NCI-H2107 (cell line): ENCODE measurements around the gene MDGA2.

Experiments used
- DNase-seq: peaks from one replicate; lab custom pipeline; 2025; lab: John Stamatoyannopoulos, UW

Gene MDGA2

DNA sequence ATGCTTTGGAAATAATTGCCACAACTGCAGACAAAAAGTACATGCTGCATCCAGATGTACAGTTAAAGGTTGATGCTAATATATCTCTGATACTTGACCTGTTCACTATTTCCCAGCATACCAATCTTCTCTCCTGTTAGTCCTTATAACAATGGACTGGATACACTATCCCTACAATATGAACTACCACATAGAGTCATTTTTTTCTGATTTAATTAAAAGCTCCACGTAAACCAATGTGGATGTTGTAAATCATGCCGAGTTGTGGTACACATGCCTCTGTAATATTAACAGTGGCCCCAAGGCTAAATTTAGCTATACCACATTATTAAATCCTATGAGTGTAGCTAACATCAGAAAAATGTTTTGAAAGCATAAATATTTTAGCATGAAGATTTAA is 554.8 kb downstream of the MDGA2 start:
- DNase-seq: no peak

DNA sequence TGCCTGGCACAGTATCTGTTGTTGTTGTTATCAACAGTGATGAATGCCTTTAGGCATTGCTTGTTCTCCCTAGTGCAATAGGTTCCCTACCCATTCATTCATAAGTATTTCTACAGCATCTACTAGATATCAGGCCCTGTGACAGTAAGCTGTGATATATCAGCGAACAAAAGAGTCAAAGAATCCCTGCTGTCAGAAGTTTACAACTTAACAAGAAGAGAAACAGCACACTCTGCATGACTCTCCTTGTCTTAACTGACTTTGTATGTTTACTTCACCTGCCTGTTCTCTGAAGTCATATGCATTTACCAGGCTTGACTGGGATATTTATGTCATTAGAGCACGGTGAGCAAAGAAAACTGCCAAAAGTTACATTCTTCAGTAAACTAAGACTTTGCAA is 571.6 kb downstream of the MDGA2 start:
- DNase-seq: no peak

DNA sequence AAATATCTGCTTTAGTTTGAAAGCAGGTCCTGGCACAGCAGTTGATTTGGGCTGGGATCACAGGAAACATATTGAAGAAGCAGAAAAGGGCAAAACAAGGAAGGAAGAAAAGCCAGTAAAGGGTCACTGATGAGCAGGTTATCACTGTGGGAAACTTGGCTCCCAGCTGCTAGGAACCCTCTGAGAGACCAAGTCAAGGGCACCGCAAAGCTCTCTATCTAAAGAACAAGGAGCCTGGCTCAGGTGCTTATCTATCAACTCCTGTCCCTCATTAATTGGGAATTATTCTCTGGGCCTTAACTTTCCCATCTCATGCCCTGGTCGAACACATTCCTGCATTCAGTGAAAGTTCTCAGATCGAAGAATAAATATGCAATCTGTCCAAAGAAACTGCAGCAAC is 572.9 kb downstream of the MDGA2 start:
- DNase-seq: no peak

DNA sequence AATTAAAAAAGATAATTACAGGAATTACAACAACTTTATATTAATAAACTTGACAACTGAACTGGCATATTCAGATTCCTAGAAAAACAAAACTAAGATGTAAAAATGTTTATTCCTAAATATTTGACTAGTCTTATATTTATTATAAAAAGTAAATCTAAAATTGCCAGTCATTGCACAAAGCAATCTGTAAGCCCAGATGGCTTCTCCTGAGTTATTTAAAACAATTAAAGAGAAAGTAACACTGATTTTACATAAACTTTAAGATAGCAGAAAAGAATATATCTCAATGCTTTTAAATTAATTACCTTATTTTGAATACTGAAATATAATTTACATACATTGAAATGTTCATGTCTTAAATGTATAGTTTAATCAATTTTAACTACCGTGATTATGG is 589.7 kb downstream of the MDGA2 start:
- DNase-seq: no peak

DNA sequence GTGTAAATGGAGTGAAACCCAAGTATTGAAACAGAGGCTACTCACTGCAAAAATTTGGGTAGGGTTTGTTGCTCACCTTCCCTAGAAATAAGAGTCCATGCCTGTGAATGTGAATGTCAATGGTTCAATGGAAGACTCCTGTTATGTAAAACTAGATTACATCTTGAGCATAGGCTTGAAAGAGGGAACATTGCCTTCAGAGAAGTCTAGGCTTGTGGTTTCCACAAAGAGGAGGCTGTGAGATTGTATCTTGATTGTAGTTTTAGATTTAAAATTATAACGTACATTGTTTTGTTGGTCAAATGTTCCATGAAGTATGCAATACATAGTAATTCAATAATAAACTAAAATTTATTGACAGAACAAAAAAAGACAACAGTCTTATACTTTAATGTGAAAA is 610.1 kb downstream of the MDGA2 start:
- no peak for DNase-seq

DNA sequence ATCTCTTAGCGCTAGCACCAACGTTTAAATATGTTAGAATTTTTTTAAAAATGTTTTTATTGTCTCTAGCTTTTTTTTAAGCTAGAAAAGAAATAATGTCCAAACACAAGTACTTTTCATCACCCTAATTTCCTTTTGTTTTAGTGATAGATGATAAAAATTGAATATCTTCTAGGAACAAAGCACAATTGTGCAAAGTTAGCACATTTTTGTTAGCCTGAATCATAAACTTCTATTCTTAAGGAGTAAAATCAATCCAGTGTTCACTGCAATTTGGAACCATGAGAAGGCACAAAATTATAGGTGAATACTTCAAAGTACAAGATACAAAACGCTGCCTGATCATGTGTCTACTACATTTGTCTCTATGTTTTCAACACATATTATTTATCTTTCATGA is 615.4 kb downstream of the MDGA2 start:
- DNase-seq: no peak

DNA sequence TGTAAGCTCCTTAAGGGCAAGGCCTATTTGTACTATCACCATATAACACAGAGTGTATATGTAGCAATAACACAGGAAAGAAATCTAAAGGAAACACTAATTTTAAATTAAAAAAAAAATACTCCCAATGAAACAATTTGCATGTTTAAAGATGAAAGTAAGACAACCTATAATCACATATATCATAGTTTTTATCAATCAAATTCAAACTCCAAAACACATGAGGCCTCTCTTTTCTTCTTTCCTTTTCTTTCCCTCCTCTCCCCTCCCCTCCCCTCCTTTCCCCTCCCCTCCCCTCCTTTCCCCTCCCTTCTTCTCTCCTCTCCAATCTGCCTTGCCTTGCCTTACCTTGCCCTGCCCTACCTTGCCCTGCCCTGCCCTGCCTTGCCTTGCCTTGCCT is 618.0 kb downstream of the MDGA2 start:
- no peak for DNase-seq

DNA sequence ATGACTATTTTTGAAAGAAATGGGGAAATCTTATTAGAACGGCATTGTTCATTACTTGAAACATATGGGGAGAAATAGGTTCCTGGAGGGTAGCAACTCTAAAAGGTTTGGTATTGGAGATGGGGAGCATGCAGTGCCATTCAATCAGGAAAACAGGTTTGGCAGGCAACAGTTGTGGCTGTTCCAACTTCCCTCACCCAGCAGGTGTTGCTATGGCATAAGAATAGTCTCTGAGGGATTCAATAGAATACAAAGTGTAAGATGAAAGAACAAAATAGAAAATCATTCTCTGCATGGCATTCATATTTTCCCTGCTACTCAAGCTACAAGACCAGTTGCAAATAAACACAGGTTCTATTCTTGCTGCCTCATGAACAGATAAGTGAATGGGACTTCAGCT is 630.6 kb downstream of the MDGA2 start:
- DNase-seq: no peak

DNA sequence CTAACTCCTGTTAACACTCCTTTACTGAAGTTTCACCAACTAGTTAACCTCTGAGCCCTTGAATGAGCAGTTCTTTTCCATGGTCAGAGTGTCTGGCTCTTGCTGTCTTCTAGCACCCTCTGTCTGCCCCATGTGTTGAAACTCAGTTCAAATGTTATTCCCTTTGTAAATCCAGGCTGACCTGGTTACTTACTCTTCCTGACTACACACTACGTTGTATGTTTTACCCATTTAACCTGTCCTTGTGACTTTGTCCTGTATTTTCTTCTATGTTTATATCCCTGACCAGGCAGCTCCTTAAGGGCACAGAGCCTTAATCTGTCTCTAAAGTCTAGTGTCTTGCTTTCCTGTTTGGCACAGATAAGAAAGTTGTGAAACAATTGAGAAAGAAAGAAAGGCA is 634.9 kb downstream of the MDGA2 start:
- DNase-seq: no peak

DNA sequence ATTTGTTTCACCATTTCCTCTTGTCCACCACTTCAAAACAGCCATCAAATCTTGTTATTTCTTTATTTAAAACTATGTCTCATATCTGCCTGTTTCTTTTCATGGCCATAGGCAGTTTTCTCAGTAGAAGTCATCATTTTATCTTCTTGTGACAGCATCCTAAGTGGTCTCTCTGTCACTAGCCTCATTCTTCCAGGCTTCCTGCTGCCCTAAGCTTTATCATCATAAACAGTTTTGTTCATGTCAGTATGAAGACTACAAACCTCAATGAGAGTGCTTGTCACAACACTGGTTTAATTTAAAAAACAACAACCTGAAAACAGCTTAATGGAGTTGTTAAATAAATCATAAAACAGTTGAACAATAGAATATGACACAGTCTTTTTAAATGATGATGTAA is 636.1 kb downstream of the MDGA2 start:
- no peak for DNase-seq

DNA sequence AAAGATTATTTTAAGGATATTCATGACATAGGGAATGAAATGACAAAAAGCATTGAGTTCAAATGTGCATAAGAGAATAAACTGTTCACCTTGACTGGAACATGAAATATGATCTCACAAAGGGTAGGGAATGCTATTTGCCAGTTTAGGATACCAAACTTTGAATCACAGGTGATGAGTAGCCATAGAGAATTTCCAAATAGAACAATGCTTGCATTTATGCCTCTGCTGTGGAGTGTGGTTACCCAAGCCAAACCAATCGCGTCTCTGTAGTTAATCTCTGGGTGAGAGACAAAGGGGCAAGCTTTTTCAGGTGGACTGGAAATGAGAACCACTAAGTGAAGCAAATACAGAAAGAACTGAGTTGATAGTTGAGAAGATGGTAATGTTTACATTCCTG is 652.7 kb downstream of the MDGA2 start:
- DNase-seq: no peak

DNA sequence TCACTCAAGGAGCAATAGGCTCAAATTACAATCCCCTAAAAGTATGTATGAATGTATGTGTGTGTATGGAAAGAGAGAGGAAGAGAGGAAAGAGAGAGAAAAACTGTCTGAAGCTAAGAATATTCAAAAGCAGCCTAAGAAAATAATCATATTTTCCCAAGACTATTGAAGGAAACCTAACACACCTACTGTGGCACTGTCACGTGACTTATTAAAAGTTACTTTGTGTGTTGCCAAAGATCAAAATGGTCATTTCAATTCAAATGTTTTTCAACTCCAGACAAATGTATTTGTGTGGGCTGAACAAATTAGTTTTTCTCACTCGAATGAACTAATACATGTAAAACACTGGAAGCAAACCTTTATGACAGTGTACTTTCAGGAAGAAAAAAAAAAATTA is 654.9 kb downstream of the MDGA2 start:
- no peak for DNase-seq

DNA sequence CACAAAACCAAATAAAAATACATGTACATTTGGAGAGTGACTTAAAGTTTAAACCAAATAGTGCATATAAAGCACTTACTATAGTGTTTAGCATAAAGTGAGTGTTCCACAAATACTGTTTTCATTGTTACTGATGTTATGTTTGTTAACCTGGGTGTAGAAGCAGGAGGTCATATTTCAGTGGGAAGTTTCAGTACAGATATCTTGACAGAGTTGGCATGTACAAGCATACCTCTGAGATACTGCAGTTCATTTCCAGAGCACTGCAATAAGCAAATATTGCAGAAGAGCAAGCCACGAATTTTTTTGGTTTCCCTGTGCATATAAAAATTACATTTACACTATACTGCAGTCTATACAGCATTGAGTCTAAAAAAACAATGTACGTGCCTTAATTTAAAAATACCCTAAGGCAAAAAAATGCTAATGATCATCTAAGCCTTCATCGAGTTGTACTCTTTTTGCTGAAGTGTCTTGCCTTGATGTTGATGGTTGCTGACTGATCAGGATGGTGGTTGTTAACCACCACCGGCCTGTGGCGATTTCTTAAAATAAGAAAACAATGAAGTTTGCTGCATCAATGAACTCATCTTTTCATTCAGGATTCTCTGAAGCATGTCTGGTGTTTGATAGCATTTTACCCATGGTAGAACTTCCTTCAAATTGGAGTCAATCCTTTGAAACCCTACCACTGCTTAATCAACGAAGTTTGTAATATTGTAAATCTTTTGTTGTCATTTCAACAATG is 662.7 kb downstream of the MDGA2 start:
- no peak for DNase-seq

DNA sequence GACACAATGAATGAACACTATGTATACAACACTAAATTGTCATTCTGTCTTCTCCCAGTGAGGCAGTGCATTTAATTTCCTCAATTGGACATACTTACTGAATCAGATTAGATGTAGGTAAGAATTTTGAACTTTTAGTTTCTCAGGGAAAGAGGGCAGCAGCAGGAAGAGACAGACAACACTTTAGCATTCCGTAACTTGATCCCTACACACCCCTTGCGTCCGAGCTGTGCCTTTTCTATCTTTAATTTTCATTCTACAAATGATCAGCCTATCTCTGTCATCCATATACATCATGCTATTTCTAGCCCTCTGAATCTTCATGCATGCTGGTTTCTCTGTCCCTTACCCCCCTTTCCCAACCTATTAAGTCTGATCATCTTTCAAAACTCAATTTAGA is 665.8 kb downstream of the MDGA2 start:
- no peak for DNase-seq

DNA sequence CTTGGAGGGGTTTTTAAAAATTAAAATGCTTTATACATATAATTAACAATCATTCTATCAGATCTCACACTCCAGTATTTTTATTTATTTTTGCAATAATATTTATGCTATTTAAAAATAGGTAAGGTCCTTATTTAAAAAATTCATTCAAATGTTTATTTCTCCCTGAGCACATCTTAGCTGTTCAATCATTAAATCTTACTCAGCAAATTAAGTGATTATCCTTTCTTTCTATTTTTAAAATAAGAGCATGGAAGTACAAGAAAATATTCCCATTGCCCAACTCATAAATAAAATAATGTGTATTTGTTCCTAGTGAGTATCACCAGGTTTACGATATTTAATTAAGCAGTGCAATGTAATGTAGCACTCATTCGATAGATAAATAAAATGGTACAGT is 666.7 kb downstream of the MDGA2 start:
- no peak for DNase-seq

DNA sequence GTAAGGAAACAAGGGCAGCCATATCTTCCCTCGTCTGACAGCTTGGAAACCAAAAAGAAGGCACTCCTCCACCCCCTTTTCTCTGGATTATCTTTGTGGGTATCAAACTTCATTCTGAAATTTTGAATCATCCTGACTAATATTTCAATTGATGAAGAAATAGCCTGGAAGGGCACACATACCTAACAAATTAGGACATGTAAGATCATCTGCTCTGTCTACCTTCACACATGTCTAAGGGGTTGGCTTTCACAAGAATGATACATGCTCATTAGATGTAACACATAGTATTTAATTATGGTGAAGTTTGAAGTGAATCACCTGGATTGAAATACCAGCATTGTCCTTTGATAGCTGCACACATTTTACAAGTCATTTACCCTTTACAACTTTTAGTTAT is 675.7 kb downstream of the MDGA2 start:
- DNase-seq: no peak

DNA sequence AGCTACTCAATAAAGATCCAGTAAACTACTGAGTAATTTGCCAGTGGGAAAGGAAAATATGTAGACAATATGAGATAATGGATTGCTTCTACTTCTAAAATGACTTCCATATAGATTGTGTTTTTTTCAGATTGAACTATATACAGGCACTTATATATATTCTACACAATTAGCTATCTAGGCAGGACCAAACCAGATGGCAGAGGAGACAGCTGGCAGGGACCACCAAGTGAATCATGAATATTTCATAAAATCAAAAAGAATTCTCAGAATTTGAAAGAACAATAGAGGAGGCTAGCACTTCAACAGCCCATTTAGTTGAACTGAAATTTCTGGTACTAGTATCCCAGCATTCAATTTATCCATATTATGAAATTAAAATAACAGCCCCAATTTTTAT is 685.8 kb downstream of the MDGA2 start:
- DNase-seq: no peak

DNA sequence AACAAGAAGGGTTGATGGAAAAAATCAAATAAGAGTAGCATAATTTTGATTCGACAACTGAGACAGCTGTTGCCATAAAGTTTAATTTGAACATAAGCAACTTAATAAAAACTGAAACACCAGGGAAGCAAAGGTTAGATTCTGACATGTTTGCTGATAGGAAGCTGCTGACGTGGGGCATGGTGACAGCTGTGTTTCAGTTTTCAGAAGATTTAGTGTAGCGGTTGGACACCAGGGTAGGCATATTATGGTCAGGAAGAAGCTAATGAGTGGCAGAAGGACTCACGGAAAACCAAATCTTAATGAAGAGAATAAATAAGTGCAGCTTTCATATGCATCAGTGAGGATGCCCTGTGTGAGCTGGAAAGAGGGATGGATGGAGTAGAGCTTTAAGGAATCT is 687.1 kb downstream of the MDGA2 start:
- DNase-seq: no peak

DNA sequence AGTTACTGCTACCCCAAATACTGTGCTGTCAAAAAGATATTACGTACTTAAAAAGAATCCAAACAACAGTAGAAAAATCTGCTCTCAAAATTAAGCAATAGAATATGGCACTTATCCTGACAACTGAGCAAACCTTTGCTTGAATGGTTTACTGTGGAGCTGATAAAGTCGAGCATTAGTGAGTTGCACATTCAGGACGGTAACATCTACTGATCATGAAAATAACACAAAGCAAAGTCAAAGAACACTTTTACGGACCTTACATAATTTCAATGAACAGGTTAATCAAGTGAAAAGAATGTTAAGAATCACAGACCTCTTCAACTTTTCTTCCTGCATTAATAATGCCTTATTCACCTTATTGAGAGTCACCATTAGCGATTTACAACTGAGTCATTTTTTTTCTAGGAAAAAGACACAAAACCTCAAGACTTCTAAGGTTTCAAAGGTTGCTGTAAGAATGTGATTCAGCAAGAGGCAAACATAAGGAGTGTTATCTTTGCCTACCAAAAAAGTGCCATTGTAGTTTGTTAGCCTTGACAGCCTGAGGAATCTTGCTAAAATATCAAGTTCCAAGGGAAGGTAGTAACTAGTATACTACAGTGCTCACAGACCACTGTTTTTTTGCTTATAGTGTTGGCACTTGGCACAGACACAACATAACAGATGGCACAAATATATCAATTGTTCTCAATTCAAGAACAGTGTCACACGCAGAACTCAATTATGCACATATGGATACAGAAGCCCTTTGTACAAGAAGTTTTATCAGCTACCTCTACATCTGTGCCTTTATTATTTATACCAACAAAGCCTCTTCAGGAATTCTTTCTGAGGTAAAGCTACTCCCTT is 689.6 kb downstream of the MDGA2 start:
- DNase-seq: no peak

DNA sequence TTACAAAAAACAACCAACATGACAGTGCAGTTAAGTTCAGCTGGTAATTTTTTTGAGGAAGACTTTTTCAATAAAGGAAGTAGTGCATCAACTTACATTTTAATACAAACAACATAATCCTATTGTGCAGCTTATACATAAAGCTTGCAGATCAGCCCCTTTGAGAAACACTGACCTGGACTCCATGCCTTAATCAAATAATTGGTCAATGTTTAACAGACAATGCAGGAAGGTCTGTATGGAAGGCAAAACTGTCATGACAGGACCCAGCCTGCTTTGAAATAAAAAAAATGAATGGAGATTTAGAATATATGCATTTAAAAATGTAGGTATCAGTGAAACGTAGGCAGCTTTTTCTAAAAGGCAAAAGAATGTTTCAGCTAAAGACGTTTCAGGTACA is 702.1 kb downstream of the MDGA2 start:
- no peak for DNase-seq

DNA sequence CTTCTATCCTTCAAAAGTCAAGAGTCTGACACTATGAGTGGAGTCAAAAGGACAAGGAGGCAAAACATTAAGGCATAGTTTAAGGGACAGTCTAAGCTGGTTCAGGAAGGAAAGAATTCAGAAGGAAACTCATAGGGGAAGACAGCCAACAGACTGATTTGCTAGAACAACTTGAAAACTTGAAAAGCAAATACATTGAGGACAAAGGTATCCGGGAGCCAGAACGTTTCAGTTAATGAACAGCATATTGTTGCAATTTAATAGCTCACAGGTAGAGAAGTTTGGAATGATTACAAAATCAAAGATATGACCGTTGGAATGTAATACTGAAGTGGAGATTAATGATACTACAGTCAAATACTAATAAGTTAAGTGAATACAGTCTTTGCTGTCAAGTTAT is 711.0 kb downstream of the MDGA2 start:
- no peak for DNase-seq

DNA sequence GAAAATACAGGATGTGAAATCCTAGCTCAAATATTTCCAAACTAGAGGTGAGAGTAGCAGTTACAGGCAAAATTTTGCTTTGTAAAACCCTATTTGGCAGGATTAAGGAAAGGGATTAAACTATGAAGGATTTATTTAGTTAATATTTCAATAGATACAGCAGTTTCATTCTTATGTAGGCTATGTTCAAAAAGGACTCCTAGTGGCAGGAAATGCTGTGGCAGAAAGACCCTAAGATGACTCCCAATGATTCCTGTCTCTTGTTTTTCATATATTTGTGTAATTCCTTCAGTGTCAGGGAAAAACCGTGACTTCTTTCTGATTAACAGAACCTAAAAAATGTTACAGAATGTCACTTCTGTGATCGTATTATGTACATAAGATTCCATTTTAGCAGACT is 724.3 kb downstream of the MDGA2 start:
- DNase-seq: no peak

DNA sequence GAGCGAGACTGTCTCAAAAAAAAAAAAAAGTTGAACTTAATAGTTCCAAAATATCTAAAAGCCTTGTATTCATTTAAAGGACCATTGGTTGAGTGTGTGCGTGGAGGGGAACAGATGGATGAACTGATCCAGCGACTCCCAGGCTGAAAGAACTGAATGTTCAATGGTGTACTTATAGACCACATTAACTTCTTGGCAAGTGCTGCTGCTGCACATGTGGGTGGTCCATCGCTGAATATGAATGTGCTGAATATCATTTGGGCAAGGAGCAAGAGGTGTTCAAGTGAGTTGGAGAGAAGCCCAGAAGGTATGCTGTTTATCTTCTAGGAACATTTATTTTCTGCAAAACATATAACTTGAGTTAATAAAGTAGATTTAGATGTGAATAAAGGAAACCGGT is 734.8 kb downstream of the MDGA2 start:
- no peak for DNase-seq

DNA sequence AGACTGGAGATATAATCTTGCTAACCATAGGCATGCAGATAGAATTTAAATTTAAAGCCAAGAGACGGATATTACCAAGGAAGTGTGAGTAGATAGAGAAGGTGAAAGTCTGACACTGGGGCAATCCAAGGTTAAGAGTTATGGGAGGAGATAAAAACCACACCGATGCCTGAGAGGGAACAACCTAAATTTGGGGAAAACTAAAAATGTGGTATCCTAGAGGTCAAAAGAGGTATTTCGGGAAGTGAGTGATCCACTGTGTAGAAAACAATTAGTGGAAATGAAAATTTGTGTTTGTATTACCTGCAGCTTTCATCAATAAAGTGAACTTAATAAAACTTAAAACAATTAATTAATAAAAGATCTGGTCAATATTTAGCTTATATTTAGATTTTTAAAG is 754.9 kb downstream of the MDGA2 start:
- DNase-seq: no peak
